Renal pelvis (tissue), 4 donors: ENCODE results near the gene OTOP3. TPM values are rescaled to one million over a fixed set of nuclear protein-coding genes. Genes with fewer than 3 reads are reported as not detected.

ENCODE experiments used
- DNase-seq: peaks from one replicate; pipeline ENCODE4 v3.0.0-alpha.2; 2013
- polyA plus RNA-seq, 3 donors: library from polyadenylated mRNA; unstranded; fragments of 120-200 nt; gene quantifications; one replicate each; pipeline ENCODE4 v1.2.1, GENCODE V29; 2013; ENCODE audit not compliant: insufficient read length in 3 of 3

OTOP3 gene
- polyA plus RNA-seq, 3 donors: not detected

DNA sequence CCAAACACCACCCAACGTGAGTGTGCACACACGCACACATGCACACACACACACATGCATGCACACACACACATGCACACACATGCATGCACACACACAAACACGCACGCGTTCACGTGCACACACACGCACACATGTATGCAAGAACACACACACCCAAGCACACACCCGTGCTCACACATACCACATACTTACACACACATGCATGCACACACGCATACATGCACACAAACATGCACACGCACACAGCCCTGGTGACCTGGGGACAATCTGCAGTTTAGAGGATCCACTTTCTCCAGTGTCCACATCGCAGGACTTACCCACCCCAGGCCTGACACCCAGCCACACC is 18.9 kb upstream of the OTOP3 start:
- no peak for DNase-seq

DNA sequence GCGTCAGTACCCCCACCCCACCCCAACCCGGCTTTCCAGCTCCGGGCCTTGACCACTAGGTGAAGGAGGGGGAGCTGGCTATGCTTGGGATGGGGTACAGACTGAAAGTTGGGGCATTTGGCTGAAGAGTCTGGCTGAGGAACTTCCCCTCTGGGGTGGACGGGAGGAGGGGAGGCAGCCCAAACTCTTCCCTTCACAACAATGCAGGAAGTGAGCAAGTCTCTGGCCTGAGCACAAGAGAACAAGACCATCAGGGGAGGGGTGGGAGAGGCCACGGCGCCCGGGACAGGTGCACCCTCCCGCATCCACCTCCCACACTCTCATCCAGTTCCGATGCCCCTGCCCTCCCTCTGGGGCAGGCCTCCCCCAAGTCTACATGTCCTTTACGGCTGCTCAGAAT is 18.3 kb upstream of the OTOP3 start:
- no peak for DNase-seq

DNA sequence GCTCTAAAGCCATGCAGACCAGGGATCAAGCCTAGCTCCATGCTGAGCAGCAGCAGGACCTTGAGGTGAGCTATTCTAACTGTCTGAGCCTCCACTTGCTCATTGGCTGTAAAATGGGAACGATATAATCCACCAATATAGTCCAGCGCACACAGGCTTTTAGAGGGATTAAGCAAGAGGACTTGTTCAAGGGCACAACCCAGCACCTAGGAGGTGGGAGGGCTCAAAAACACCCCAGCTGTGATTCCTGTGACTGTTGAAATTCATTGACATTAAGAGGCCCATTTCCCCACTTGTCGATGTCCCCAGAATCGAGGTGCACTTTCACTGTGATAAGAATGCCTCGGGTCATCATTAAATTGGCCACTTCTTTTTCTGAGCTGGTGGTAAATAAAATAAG is 16.8 kb upstream of the OTOP3 start:
- no peak for DNase-seq

DNA sequence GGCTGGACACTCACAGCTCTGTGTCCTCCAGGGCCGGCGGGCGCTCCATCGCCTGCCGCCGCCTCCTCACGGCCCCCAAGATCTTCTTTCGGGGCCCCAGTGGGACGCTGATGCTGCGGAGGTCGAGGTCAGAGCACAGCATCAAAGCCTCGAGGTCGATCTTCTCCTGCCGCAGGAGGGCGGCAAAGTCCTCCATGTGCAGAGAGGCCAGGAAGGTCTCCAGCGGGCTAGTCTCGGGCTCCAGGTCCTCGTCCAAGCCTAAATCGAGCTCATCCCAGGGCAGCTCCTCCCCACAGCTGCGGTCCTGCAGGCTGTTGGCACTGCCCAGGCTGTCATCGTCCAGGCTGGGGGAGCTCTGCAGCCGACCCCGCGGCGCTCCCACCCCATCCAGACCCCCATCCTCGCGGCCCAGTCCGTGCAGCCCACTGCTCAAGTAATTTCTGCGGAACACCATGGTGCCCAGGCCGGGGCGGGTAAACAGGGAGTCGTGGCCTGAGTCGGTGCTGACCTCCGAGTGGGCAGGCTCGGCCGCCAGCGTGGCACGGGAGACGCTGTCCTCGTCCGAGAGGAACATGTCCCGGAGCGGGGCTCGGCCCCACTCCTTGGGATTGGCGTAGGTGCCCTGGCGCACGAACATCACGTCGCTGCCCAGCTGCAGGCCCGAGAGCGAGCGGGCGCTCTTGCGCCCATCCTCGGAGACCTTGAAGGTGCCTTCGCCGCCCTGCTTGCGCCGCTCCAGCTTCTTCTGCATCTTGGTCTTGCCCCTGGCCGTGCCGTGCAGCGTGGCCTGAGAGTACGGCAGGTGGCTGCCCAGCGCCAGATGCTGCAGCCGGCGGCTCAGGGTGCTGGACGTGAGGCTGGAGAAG is 16.0 kb upstream of the OTOP3 start:
- no peak for DNase-seq

DNA sequence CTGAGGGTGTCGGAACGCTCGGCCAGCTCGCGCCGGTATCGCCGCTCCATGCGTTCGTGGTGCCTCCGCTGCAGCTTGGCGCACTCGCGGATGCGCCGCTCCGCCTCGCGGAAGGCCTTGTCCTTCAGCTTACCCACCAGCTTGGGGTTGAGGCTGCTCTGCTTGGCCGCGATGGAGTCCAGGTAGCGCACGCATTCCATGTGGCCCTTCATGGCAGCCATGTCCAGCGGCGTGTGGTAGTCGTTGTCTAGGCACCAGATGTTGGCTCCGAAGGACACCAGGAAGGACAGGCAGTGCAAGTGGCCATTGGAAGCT is 15.4 kb upstream of the OTOP3 start:
- DNase-seq: no peak

DNA sequence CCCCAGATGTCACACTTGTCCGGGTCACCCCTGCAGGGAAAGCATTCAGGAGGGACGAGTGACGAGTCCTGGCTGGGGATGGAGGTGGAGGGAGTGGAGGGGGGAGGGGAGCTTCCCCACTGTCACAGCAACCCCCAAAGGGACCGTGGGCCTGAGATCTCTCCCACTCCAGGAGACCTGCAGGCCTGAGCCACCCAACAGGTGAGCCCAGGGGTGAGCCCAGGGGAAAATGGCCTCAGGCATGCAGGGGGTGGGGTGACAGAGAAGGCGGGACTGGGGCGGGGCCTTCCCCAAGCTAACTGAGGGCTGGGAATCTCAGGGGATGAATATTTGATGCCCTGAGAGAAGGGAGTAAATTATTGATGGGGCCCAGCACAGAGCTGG is 15.1 kb upstream of the OTOP3 start:
- DNase-seq: no peak

DNA sequence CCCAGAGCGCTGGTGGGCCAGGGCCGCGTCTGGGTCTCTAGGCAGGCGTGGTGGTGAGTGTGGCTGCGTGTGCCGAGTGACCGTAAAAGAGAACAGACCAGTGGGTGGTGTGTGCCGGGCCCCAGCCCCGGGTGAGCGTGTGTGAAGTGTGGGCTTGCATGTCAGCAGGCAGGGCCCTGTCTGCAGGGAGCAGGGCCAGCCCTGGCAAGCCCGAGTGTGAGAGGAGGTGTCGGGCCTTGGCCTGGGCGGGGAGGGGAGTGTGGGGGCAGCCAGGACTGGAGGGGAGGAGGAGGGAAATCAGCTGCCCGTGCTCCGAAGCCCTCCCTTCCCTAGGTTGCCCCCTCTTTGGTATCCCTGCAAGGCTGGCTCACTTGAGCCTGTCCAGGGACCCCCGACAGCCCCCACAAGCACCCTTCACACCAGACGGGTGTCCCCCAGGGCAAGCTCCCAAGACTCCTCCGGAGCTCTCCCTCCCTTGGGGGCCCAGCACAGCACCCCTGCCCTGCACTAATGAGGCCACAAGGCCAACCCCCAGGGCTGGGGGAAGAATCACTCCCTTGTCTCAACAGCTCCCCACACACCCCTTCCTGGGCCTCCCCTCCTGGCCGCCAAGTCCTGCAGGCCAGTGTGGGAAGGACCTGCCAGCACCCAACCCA is 14.5 kb upstream of the OTOP3 start:
- DNase-seq: no peak

DNA sequence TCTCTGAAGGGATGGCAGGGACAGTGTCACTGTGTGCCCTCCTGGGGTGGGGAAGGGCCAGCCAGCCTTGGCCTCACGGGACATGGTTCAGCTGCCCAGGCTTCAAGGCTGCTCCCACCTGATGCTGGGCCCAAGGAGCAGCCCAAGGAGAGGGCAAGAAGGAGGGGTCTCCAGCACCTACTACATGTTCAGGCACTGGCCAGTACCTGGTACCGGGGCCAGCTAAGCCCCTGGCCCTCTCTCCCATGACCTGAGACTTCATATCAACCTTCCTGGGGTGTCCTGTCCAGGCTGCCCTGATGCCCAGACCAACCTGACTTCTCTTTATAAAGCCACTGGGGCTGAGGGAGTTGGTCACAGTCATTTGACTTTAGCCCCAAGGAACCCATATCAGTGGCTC is 13.9 kb upstream of the OTOP3 start:
- no peak for DNase-seq

DNA sequence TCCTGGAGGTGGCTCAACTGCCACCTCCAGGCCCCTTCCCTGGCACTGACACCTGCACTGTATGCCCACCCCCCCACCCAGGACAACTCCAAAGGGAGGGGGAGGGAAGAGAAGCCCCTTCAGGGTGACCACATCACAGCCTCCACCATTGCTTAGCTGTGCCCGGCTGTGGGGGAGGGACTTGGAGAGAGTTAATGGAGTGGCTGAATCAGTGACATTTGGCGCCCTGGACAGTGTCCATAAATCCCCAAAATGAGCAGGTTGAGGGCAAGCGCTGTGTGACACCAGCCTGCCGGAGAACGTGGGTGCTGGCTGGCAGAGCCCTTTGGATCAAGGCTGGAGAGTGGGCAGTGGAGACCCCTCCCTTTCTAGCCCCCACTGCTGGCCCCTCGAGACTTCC is 13.5 kb upstream of the OTOP3 start:
- DNase-seq: peak; percentile 48

DNA sequence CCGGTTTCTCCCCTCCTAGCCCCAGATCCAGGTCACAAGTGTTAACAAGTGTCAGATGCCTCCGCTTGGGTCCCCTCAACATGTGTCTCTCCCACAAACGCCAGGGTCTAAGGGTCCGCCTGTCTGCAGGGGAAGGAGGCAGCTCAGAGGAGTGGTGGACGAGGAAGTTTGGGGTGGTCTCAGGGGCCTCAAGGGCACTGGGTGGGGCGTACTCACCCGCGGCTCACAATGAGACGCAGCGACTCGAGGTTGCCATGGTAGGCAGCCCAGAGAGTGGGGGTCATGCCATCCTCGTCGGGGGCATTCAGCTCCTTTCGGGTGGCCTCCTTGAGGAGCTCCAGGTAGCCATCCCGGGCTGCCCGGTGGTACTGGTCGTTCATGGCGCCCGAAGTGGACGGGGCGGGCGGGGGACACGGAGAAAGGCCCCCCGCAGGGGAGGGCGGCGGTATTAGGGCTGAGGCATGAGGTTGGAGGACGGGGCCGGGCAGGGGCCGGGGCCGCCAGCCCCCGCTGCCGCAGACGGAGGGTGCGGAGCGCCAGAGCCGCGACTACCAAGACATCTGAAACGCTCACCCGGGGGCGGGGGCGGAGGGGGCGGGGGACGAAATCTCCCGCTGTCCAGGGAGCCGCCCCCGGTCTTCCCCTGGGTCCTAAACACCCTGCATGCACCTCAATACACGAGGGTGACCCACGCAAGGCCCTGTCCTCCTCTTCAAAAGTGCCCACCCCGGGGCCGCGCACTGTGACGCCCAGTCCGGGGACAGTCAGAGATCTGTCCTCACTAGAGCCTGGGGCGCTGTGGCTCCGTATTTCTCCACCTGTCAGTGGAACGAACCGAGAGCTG is 12.8 kb upstream of the OTOP3 start, which contains the start of gene USH1G:
Gene USH1G (minus strand): TSS at position 562 of the 844 bp plus-strand sequence. CDS start 182 bp downstream, at position 380.
- no peak for DNase-seq

DNA sequence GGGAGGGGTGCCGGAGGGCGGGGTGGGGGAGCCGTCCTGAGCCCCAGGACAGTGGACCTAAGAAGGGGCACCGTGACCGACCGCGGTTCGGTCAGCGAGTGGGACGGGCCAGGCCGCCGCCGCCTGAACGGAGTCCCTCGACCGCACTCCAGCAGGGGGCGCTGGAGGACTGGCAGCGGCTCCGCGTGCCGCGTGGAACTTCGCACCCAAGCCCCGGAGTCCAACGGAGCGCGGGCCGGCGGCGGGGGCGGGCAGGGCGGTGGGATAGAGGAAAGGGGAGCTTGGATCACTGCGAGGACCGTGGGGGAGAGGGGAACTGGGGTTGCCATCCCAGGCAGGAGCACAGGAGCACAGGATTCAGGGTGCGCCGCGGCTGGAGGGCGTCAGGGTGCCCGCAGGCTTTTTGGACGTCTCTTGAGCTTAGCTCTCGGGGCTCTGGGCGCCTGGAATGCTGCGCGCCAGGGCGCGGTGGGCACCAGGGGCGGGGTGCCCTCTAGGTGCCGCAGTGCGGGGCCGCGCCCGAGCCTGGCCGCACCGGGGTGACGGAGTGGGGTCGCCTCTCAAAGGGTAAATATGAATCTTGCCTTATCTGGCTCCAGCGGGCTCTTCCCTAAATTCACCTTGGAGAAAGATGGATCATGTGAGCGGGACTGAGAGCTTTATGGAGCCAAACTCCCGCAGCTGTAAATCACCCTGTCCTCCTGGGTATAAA is 12.0 kb upstream of the OTOP3 start:
- no peak for DNase-seq

DNA sequence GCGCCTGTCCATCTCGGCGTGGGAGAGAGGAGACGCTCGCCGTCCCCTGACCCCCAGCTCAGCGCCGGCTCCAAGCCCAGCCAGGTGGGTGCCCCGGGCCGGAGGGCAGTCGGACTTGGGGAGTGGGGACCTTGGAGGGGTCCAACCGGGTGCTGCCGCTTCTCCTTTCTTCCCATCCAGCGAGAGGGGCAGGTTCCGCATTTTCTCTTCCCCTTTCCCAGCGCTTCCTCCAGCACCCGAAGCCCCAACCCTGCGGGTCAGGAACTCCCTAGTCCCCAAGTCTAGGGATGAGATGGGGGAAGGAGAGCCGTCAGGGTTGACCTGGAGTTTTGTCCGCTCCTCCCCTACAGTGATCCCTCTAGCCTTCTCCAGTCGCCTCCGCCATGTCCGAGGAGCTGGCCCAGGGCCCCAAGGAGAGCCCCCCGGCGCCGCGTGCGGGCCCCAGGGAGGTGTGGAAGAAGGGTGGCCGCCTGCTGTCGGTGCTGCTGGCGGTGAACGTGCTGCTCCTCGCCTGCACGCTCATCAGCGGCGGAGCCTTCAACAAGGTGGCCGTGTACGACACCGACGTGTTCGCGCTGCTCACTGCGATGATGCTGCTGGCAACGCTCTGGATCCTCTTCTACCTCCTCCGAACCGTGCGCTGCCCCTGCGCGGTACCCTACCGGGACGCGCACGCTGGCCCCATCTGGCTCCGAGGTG is 11.3 kb upstream of the OTOP3 start, which contains the start of gene OTOP2:
Gene OTOP2 (plus strand): TSS at position 24 of the 699 bp plus-strand sequence. CDS start 360 bp downstream, at position 384.
- no peak for DNase-seq

DNA sequence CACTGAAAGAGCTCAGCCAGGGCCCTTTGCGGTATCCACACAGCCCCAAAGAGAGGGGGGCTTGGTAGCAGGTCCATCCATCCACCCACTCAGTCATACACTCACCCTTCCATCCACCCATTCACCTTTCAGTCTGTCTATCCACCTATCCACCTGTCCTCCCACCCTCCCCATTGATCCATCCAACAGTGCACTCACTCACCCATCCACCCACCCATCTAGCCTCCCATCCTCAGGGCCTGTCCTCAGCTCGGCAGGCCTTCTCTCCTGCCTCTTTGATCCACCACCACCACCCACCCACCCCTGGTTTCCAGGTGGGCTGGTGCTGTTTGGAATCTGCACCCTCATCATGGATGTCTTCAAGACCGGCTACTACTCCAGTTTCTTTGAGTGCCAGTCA is 10.5 kb upstream of the OTOP3 start:
- no peak for DNase-seq

DNA sequence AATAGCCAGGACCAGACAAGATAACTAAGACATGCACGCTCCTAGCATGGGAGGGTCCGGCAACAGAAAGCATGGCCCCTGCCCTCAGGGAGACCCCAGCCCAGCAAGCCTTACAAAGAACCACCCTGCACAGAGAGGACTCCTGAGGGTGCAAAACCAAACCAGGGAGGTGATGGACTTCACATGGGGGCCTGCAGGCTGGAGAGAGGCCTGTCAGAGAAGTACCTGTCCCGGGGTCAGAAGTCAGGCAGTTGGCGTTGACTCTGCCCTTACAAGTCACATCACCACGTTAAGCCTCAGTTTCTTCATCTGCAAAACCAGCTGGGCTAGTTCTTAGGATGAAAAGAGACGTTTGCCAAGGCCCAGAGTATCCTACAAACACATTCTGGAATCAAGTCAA is 6.9 kb upstream of the OTOP3 start:
- no peak for DNase-seq

DNA sequence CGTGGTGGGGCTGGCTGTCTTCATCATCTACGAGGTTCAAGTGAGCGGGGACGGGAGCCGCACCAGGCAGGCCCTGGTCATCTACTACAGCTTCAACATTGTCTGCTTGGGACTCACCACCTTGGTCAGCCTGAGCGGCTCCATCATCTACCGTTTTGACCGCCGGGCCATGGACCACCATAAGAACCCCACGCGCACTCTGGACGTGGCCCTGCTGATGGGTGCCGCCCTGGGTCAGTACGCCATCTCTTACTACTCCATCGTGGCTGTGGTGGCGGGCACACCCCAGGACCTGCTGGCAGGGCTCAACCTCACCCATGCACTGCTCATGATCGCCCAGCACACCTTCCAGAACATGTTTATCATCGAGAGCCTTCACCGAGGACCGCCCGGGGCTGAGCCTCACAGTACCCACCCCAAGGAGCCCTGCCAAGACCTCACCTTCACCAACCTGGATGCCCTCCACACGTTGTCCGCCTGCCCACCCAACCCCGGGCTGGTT is 5.1 kb upstream of the OTOP3 start:
- DNase-seq: no peak

DNA sequence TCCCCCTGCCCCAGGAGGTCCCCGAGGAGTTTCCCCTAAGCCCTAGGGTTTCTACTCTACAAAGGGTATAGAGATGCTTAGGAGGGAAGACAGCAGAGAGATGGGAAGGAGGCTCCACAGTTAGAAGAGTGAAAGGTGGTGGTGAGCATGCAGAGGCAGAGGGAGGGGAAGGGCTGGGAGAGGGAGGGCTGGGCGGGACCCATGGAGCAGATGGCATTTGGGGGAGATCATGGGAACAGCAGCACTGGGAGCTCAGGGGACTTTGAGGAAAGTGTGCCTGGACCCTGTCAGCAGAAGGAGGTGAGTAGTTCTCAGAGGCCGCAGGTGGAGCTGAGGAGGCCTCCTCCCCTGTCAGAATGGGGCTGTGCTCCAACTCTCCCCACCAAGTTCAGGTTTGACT is 650 bp upstream of the OTOP3 start:
- no peak for DNase-seq

DNA sequence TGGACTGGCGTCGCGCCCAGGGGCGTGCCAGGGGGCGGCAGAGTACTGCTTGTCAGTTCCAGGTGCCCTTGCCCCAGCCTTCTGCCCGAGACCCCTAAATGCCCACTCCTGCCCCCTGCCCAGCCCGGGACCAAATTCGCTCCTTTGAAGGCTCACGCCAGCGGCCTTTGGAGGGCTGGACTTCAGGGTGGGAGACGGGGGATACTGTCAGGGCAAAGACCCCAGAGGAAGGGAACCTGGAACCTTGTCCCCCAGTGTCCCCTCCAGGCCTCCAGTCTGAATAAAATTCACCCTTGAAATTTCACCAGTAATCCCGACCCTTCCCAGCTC is 737 bp downstream of the OTOP3 start:
- no peak for DNase-seq

DNA sequence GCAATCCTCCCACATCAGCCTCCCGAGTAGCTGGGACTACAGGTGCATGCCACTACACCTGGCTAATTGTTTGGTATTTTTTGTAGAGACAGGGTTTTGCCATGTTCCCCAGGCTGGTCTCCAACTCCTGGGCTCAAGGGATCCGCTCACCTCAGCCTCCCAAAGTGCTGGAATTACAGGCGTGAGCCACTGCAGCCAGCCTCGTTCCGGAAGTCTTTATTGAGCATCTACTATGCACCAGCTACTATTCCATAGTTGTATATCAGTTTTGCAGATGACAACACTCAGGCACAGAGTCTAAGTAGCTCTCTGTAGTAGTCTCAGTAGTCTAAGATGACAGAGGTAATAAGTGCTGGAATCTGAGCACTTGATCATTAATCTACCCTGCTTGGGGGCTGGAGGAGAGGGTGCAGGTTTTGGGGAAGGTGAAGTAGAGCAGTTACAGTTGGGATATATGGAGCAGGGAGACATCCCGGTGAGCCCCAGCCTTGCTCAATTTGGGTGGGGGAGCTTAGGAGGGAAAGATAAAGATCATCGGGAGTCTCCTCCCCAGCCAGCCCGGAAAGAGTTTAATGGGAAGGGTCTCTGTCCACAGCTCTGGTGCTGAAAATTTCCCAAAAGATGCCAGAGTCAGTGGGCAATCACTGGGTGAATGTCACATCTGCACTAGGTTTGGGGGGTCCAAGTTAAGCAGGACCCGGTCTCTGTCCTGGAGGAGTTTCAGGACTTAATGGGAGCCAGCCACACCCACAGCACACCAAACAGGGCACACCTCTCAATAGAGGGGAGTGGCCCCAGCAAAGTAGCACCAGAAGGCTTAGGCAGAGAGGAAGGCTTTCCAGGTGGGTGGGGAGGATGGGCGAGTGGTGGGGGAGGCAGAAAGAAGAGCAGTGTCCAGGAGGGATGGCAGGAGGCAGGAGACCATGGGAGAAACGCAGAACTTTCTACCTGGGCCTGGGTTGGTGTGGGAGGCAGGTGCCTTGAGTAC is 1.7 kb downstream of the OTOP3 start:
- DNase-seq: no peak

DNA sequence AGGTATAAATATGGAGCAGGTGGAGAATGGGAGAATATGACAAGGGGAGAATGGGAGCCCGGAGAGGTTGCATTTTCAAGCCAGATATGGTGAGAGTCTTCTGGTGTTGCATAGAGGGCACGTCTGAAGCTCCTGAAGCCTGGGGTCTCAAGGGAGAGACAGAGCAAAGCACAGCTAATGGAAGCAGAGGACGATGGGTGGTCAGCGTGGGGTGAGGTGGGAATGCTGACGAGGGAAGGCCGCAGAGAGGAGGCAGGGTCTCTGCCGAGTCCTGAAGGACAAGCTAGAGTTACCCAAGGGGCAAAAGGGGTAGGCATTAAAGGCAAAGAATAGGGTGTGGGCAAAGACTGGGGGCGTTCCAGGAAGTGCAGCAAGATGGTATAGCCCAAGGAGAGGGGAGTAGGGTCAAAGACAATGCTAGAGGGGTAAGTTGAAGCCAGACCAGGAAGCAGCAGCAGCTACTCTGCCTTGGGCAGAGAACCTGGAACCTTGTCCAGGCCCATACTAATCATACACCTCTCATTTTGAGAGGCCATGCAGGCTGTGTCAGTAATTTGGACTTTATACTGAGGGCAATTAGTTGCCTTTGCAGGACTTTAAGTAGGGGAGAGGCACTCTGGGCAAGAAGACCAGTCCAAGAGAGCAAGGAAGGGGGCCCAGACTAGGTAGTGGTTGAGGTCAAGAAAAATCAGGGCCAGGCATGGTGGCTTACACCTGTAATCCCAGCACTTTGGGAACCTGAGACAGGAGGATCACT is 2.7 kb downstream of the OTOP3 start:
- DNase-seq: no peak
